GM19468 (cell line): ENCODE results near the gene AP3B1.

ENCODE experiments used
- ATAC-seq: cut with Tn5 transposase; IDR thresholded peaks from one replicate; pipeline ENCODE4 v1.9.1; 2021; ENCODE audit warnings: mild to moderate bottlenecking, moderate library complexity, moderate number of reproducible peaks; ENCODE audit not compliant: unreplicated experiment; ENCODE audit errors: extremely low read depth

The AP3B1 gene

GRCh38 chr5:78293851-78294247, 649 bp downstream of the AP3B1 start:
- ATAC-seq: no peak

GRCh38 chr5:78291687-78292086, 2.8 kb downstream of the AP3B1 start:
- ATAC-seq: no peak

GRCh38 chr5:78289911-78290310, 4.6 kb downstream of the AP3B1 start:
- ATAC-seq: no peak

GRCh38 chr5:78288246-78288645, 6.3 kb downstream of the AP3B1 start:
- no peak for ATAC-seq

GRCh38 chr5:78287833-78288232, 6.7 kb downstream of the AP3B1 start:
- no peak for ATAC-seq

- ATAC-seq: no peak
These were observed 7.3 kb downstream of the AP3B1 start for GRCh38 chr5:78287169-78287568.

- no peak for ATAC-seq
These were observed 8.2 kb downstream of the AP3B1 start for GRCh38 chr5:78286290-78286689.

GRCh38 chr5:78283802-78284201, 10.7 kb downstream of the AP3B1 start:
- ATAC-seq: no peak

GRCh38 chr5:78283105-78283504, 11.4 kb downstream of the AP3B1 start:
- no peak for ATAC-seq

GRCh38 chr5:78280261-78280660, 14.2 kb downstream of the AP3B1 start:
- no peak for ATAC-seq

- ATAC-seq: no peak
These were observed 15.3 kb downstream of the AP3B1 start for GRCh38 chr5:78279194-78279593.

- ATAC-seq: no peak
These were observed 16.8 kb downstream of the AP3B1 start for GRCh38 chr5:78277715-78278114.

GRCh38 chr5:78275998-78276543, 18.4 kb downstream of the AP3B1 start:
- ATAC-seq: no peak

- no peak for ATAC-seq
These were observed 19.8 kb downstream of the AP3B1 start for GRCh38 chr5:78274540-78275197.

- ATAC-seq: no peak
These were observed 21.1 kb downstream of the AP3B1 start for GRCh38 chr5:78273436-78273835.

GRCh38 chr5:78271766-78272165, 22.7 kb downstream of the AP3B1 start:
- ATAC-seq: no peak

- ATAC-seq: no peak
These were observed 25.3 kb downstream of the AP3B1 start for GRCh38 chr5:78269088-78269703.

GRCh38 chr5:78268356-78268755, 26.1 kb downstream of the AP3B1 start:
- no peak for ATAC-seq

- ATAC-seq: no peak
These were observed 29.3 kb downstream of the AP3B1 start for GRCh38 chr5:78265163-78265562.

GRCh38 chr5:78264600-78264999, 29.9 kb downstream of the AP3B1 start:
- ATAC-seq: no peak

GRCh38 chr5:78260771-78261170, 33.7 kb downstream of the AP3B1 start:
- no peak for ATAC-seq

GRCh38 chr5:78253201-78253600, 41.3 kb downstream of the AP3B1 start:
- no peak for ATAC-seq
